ELF-1 (cell line): Measurements from ENCODE around the gene RSKR.
"Not testable (repeated sequence)": the region's sequence is repeated elsewhere in the genome, so short reads cannot be mapped to it uniquely, and the experiment has no call there.

Experiments used
- DNase-seq: peaks from one replicate; pipeline ENCODE4 v3.0.0-alpha.2; 2016; ENCODE audit warnings: low read depth, low spot score

RSKR gene

GRCh38 chr17:28613931-28614381 is at the start of gene RSKR:
Gene RSKR (minus strand): TSS chr17:28614185. CDS start chr17:28614161, 24 bp downstream.
- DNase-seq, result no peak

- DNase-seq, result no peak
Measured at GRCh38 chr17:28663723-28664122, 49.7 kb upstream of the RSKR start.

- no peak for DNase-seq
Measured at GRCh38 chr17:28662527-28662829, 48.5 kb upstream of the RSKR start.

GRCh38 chr17:28661635-28662526 is 47.9 kb upstream of the RSKR start, which contains the start of the genes SDF2 and SUPT6H:
Gene SDF2 (minus strand): TSS chr17:28661906. CDS start chr17:28661876, 30 bp downstream.
Gene SUPT6H (plus strand): TSS chr17:28662205. CDS start chr17:28673402, 11,197 bp downstream.
- DNase-seq, result peak; percentile 93

- not testable (repeated sequence) for DNase-seq
Measured at GRCh38 chr17:28659497-28659881, 45.5 kb upstream of the RSKR start.

GRCh38 chr17:28658766-28659496 is 44.9 kb upstream of the RSKR start:
- peak; percentile 17 for DNase-seq

- not testable (repeated sequence) for DNase-seq
Measured at GRCh38 chr17:28658342-28658741, 44.4 kb upstream of the RSKR start.

GRCh38 chr17:28657756-28658155 is 43.8 kb upstream of the RSKR start:
- DNase-seq, result no peak

GRCh38 chr17:28655160-28655559 is 41.2 kb upstream of the RSKR start:
- DNase-seq, result no peak

GRCh38 chr17:28648698-28649097 is 34.7 kb upstream of the RSKR start:
- DNase-seq, result no peak

GRCh38 chr17:28646039-28646754 is 32.2 kb upstream of the RSKR start:
- no peak for DNase-seq

GRCh38 chr17:28645576-28645939 is 31.6 kb upstream of the RSKR start:
- DNase-seq, result no peak

GRCh38 chr17:28644787-28645575 is 31.0 kb upstream of the RSKR start, which contains the start of gene BLTP2:
Gene BLTP2 (minus strand): TSS chr17:28645158. CDS start chr17:28645056, 102 bp downstream.
- peak; percentile 93 for DNase-seq

GRCh38 chr17:28643983-28644786 is 30.2 kb upstream of the RSKR start:
- peak; percentile 48 for DNase-seq

GRCh38 chr17:28641579-28641978 is 27.6 kb upstream of the RSKR start:
- DNase-seq, result no peak

- DNase-seq, result no peak
Measured at GRCh38 chr17:28635506-28635905, 21.5 kb upstream of the RSKR start.

- DNase-seq, result no peak
Measured at GRCh38 chr17:28634206-28634865, 20.4 kb upstream of the RSKR start.

- DNase-seq, result no peak
Measured at GRCh38 chr17:28626818-28627217, 12.8 kb upstream of the RSKR start.

- DNase-seq, result no peak
Measured at GRCh38 chr17:28624148-28624547, 10.2 kb upstream of the RSKR start.

- no peak for DNase-seq
Measured at GRCh38 chr17:28623696-28624095, 9.7 kb upstream of the RSKR start.
